ENCODE measurements around the gene EVC2. TPM values are rescaled to one million over a fixed set of nuclear protein-coding genes. Genes with fewer than 3 reads are reported as not detected.

The EVC2 gene
- total RNA-seq, 1 experiment from 2014 or later, result not detected

GRCh38 chr4:5703831-5704230 lies 4.5 kb downstream of the EVC2 start:
- intact Hi-C loops (cut with micrococcal nuclease; ENCODE audit: unreplicated experiment) (no loop called here), in situ Hi-C loops (cut with HindIII; ENCODE audit: low pct_unique_long_range_greater_than_20kb, low sequenced_read_pairs) (no loop called here)
- DNase-seq (ENCODE audit: low read depth, low spot score), result no peak
- Histone ChIP-seq H3K9me3 (ENCODE audit: control insufficient read depth, insufficient read depth, low read depth, low read length) (no peaks in the 10 kb centered on the region), H3K4me3 (ENCODE audit: low read depth in 2 of 2, low read length in 2 of 2) (no peak overlapping the region), H3K36me3 (ENCODE audit: control insufficient read depth, insufficient read depth, low read length) (no peaks in the 10 kb centered on the region), H3K4me1 (ENCODE audit: control insufficient read depth, insufficient read depth, low read length) (no peaks in the 10 kb centered on the region), H3K27ac (ENCODE audit: low read length) (no peak overlapping the region), H3K27me3 (ENCODE audit: control insufficient read depth, insufficient read depth, low read length) (no peaks in the 10 kb centered on the region)
- ChIA-PET POLR2A (no interaction called here), CTCF (no interaction called here)
- TF ChIP-seq POLR2AphosphoS5 (IDR thresholded peaks at IDR 0.05; ENCODE audit: low read depth, low read length), result no peak
- TF ChIP-seq REST (IDR thresholded peaks at IDR 0.05; ENCODE audit: insufficient read depth in 1 of 2, low read depth in 2 of 2, low read length in 1 of 2), result no peak
- TF ChIP-seq CTCF (IDR thresholded peaks at IDR 0.05), result no peak
- no peak for TF ChIP-seq SIN3A (IDR thresholded peaks at IDR 0.05; ENCODE audit: borderline replicate concordance, insufficient read depth, low read depth, low read length)
- TF ChIP-seq TCF7L2 (IDR thresholded peaks at IDR 0.05; ENCODE audit: low read depth, low read length), result no peak
- BruUV-seq (replicated peaks), result no TSS peak
- ATAC-seq, result no peak

- BruUV-seq (replicated peaks), result no TSS peak
- Histone ChIP-seq H3K9me3 (ENCODE audit: control insufficient read depth, insufficient read depth, low read depth, low read length) (no peaks in the 10 kb centered on the region), H3K27ac (ENCODE audit: low read length) (no peak overlapping the region), H3K4me1 (ENCODE audit: control insufficient read depth, insufficient read depth, low read length) (no peaks in the 10 kb centered on the region), H3K27me3 (ENCODE audit: control insufficient read depth, insufficient read depth, low read length) (no peaks in the 10 kb centered on the region), H3K4me3 (ENCODE audit: low read depth in 2 of 2, low read length in 2 of 2) (no peak overlapping the region), H3K36me3 (ENCODE audit: control insufficient read depth, insufficient read depth, low read length) (no peaks in the 10 kb centered on the region)
- POLR2A ChIA-PET, result no interaction called here
- DNase-seq (ENCODE audit: low read depth, low spot score) (no peak), ATAC-seq (no peak)
- in situ Hi-C loops (cut with HindIII; ENCODE audit: low pct_unique_long_range_greater_than_20kb, low sequenced_read_pairs) (no loop called here), intact Hi-C loops (cut with micrococcal nuclease; ENCODE audit: unreplicated experiment) (no loop called here)
- TF ChIP-seq TCF7L2 (IDR thresholded peaks at IDR 0.05; ENCODE audit: low read depth, low read length) (no peak), SIN3A (IDR thresholded peaks at IDR 0.05; ENCODE audit: borderline replicate concordance, insufficient read depth, low read depth, low read length) (no peak), POLR2AphosphoS5 (IDR thresholded peaks at IDR 0.05; ENCODE audit: low read depth, low read length) (no peak), REST (IDR thresholded peaks at IDR 0.05; ENCODE audit: insufficient read depth in 1 of 2, low read depth in 2 of 2, low read length in 1 of 2) (no peak), CTCF (IDR thresholded peaks at IDR 0.05) (no peak)
- CTCF ChIA-PET, result no interaction called here
These were observed 6.4 kb downstream of the EVC2 start for GRCh38 chr4:5701971-5702370.
